GM12891 (cell line): ENCODE data around the gene PTPRN2.

ENCODE experiments used
- PAX5 ChIP-seq: IDR thresholded peaks from 2 replicates; pipeline ENCODE4 v1.6.1; 2011; ENCODE audit warnings: low read length, moderate library complexity, mild to moderate bottlenecking; ENCODE audit not compliant: insufficient read depth, severe bottlenecking
- POLR2A ChIP-seq: IDR thresholded peaks from 2 replicates; pipeline ENCODE4 v1.6.1; 2011; ENCODE audit warnings: low read depth, low read length, control low read depth
- POLR2AphosphoS5 ChIP-seq: IDR thresholded peaks from 2 replicates; pipeline ENCODE4 v1.6.1; 2011; ENCODE audit warnings: low read depth, low read length, control low read depth
- TAF1 ChIP-seq: IDR thresholded peaks from 2 replicates; pipeline ENCODE4 v1.6.1; 2011; ENCODE audit warnings: low read depth, low read length, control low read depth

DNA sequence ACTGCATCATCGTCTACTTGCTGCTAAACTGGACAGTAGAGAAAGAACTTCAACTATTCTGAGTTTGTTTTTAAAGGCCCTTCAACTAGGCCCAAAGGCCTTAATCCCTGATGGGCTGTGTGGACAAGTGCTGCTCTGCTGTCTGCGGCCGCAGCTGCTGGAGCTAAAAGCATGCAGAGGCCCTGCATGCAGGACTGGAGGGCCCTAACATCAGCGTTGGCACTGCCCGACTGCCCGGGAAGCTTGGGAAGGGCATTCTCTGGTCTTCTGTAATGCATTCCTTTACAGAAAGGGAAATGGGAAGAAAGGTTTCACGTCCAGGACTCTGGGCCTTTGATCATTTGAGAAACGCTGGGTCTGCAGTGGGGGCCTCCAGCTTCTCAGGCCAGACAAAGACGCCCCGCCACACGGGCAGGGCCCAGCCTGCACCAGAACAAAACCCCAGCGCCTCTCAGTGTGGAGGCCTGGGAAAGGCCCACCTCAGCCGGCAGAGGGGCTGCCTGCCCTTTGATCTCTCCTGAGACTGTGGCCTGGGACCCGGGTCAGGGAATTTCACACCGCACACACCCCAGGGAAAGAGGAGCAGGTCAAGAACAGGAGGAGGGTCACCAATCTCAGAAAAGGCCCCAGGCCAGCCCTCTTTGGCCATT, 1021.5 kb downstream of the PTPRN2 start:
- TF ChIP-seq POLR2AphosphoS5: no peak
- TF ChIP-seq POLR2A: no peak
- no peak for TF ChIP-seq TAF1
- TF ChIP-seq PAX5: no peak
